Measurements from ENCODE around the gene GNB1L.

Gene GNB1L

GRCh38 chr22:19821523-19822300 is 33.0 kb downstream of the GNB1L start:
- DNase-seq = no peak

DNA sequence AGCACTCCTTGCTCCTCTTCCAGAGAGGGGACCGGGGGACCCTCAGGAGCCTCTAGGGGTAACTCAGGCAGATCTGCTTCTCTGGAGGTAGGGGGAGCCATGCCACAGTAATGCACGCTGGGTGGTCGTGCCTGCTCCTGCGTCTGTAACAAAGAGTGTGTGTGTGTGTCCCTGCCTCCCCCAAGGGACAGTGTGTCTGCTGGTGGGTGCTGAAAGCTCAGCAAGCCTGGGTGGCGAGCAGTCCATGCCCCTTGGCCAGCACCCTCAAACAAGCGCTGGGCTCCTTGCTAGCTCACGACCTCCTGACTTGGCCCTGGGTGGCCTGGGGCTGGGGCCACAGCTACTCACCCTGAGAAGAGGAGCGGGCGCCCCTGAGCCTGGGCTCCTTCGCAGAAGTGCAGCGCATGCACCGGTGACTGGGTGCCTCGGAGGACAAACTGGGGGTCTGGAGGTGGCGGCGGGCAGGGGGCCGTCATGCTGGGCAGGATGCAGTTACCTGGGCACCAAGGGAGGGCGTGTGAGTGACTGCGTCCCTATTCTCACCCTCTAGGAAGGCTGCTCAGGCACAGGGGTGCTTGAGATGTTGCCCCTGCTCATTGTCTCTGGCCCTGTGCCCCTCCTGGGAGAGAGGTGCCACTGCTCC is 33.7 kb downstream of the GNB1L start:
- DNase-seq = no peak

DNA sequence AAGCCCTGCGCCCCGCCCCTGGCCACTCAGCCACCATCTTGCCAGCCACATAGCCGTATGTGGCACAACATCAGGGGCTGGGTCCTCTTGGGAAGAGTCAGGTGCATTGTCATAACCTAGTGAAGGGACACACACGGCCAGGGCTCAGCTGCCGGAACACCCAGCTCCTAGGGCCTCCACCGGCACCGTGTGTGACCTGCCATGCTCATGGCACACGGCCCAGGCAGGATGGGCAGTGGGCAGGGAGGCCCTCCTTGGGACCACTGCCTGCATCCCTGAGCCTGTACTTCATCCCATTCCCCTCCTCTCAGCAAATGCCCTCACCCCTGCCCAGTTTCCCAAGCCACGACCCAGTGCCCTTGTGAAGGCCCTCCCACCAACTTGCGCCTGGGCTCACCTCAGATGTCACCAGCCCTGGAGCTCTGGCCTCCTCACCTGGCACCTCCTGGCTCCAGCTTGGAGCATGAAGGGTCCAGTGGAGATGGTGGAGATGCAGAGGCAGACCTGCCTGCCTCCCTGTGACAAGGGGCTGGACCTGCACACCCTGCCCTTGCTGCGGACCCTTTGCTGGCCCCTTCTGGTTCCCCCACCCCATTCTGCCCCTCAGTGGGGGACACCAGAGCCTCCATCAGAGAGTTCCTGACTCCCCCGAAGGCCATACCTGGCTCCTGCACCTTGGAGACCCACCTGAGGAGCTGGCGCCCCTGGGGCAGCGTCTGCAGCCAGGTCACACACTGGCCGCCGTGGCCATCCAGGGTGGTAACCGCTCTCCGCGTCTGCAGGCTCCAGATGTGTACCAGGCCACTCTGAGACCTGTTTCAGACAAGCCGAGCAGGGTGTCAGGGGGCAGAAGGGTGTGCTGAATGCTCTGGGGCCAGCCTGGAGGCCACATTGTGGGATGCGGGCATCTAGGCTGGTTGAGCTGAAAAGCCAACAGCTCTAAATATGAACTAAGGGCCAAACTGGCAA is 34.5 kb downstream of the GNB1L start:
- DNase-seq = no peak

DNA sequence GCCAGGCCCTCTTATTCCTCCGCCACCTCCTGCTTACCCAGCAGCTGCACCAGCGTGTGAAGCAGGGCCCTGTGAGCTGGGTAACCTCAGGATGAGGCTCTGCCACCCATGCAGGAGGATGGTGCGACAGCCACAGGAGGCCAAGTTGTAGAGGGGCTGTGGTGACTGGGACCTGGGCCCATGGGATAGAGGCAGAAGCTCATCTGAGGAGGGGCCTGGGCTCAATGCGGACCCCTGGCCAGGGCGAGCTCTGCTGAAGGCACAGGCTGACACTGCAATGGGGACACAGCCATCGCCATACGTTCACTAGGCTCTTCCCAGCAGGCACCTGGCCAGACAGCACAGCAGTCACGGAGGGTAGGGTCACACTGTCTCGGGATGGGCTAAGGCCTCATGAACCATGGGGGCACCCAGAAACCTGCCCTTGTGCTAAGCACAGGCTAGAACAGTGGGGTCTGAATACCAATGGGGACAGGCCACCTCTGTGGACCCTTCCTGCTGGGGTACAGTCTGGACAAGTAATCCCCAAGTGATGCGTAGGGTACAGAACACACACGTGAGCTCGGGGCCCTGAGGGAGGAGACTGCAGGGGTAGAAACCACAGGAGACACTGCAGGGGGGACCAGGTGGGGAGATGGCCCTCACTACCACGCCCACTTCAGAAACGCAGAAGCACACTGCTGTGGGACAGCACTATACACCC is 35.3 kb downstream of the GNB1L start:
- no peak for DNase-seq

DNA sequence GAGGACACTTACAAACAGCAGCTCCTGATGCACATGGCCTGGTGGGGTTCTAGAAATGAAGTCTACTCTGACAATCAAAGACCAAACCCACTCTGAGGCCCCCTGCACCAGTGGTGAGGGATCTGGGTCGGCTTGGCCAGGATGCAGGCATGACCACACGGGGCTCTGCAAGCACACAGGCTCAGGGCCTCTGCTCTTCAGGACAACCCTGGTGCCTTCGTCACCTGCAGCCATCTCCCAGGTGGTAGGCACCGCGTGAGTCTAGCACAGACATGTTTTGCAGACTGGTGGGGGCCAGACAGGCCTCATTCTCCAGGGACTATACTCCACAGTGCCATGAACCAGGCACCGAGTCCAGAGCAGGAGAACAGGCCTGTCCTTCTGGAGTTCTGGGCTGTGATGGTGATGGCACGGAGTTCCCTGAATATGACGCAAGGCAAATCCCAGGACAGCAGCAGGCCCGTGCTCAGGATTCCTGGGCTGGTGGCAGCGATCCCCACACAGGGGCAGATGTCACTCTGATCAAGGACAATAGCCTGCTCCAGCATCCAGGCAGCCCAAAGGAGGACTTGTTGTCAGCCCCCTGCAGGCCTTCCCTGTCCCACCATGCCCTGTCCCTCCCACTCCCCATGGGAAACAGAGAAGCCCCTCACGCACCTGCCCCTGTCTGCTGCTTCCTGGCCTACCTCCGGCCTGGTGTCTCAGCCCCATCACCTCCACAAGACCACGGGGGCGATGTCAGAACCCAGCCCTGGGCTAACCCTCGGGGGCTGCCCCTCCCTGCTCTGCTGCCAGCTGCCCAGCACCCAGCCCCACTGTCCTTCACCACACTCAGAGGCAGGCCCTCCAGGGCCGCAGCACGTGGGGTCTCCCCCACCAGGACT is 36.1 kb downstream of the GNB1L start:
- DNase-seq = peak; percentile 17

DNA sequence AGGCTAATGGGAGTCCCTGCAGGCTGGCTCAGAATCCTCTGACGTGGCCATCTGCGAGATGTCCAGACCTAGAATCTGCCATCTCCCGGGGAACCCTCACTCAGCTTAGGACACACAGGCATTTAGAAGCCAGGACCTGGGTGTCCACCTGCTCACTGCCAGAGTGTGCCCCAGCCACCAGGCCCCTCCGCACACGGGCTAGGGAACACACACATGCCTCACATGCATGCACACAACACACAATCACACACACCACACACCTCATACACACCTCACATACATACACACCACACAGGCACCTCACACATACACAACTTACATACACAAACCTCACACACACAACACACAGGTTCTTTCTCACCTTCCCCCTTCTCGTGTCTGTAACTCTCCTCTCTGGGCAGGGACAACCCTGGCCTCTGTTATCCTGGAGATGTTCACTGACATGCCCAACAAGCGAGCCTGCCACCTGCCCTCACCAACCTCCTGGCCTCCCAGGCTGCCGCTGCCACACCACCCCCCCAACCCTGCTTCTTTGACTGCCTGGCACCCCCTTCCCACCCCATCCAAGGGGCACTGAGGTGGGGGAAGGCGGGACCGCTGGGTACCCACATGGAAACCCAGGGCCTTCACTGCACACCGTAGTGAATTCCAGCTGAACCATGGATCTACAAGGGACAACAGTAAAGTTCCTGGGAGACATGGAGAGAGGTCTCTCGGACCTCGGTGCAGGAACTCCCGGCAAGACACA is 38.1 kb downstream of the GNB1L start:
- DNase-seq = peak; percentile 10

DNA sequence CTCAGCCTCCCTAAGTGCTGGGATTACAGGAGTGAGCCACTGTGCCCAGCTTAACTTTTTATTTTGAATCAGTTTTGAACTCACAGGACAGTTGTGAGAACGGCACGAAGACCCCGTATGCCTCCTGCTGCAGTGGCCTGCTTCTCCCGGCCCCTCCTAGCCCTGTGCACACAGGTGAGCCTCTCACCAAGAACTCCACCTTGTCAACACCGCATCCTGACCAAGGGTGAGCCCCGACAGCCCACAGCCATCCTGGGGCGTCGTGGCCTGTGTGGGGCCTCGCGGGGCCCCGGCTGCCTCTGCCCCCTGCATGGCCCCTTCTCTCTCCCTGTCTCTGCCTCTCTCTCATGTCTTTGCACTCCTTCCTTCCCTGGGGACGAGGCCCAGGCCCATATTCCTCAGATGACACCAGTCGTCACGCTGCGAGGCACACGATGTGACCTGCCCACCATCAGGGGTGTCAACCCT is 38.8 kb downstream of the GNB1L start:
- no peak for DNase-seq

- peak; percentile 10 for DNase-seq
Measured at GRCh38 chr22:19815093-19815822, 39.4 kb downstream of the GNB1L start.

- peak; percentile 13 for DNase-seq
Measured at GRCh38 chr22:19814428-19814827, 40.2 kb downstream of the GNB1L start.

DNA sequence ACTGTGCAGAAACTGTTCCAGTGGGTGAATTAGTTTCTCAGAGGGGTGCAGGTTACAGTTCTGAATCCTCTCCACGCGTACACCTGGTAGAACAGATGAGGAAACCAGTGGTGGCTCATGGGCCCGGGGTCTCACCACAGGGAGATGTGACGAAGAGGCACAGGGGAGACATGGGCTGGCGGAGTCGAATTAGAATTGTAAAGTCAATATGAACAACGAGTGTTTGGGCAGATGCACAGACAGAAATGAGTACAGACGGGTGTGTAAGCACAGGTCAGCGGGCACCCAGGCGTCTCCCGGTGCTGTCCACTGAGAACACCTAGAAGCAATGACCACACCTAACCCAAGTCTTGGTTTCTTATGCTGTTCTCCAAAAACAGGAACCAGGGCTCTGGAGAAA is 41.8 kb downstream of the GNB1L start:
- peak; percentile 12 for DNase-seq

GRCh38 chr22:19811811-19812771 is 42.6 kb downstream of the GNB1L start:
- DNase-seq = no peak

- DNase-seq = no peak
Measured at GRCh38 chr22:19811211-19811621, 43.5 kb downstream of the GNB1L start.

DNA sequence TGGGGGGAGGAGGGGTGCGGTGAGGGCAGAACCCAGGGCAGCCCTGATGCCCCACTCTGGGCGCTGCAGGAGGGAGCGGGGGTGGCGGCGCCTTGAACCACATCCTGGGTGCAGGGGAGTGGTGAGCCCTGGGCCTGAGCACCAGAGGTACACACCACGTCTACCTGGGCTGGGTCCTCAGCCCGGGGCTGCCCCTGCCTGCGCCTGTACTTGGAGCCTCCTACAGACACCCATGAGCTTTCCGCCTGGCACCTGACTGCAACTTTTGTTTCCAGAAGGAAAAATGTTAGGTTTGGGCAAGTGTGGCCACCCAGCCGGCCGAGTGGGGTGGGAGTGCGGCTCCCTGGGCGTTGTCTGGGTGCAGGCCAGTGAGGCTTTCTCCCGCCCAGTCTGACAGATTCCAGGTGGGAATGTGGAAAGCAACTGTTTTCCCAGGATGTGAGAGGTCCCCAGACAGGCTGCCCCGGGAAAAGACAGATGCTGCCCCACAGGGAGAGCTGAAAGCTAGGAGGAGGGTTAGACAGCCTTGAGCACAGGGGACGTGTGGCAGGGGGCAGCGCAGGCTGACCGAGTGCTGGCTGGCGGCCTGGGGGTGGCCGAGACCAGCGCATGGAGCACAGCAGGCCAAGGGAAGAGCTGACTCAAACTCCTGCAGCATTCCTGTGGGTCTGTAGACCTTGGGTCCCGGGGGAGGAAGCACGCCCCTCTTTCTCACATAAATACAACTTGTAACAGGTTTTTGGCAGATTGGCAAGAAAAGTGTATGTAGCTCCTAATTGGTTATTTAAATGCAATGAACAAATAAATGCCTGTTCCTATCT is 44.1 kb downstream of the GNB1L start:
- DNase-seq = no peak

DNA sequence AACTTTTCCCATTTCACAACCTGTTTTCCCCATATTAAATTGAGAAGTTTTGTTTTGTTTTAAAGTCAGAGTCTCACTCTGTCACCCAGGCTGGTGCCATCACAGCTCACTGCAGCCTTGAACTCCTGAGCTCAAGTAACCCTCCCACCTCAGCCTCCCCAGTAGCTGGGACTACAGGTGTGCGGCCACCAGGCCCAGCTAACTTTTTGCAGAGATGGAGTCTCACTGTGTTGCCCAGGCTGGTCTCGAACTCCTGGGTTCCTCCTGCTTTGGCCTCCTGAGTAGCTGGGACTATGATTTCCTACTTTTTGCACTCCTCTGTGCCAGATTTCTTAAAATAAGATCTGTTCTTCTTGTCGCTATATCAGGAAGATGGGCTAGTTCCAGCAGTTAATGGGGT is 44.9 kb downstream of the GNB1L start:
- DNase-seq = no peak

- no peak for DNase-seq
Measured at GRCh38 chr22:19808873-19809478, 45.7 kb downstream of the GNB1L start.

DNA sequence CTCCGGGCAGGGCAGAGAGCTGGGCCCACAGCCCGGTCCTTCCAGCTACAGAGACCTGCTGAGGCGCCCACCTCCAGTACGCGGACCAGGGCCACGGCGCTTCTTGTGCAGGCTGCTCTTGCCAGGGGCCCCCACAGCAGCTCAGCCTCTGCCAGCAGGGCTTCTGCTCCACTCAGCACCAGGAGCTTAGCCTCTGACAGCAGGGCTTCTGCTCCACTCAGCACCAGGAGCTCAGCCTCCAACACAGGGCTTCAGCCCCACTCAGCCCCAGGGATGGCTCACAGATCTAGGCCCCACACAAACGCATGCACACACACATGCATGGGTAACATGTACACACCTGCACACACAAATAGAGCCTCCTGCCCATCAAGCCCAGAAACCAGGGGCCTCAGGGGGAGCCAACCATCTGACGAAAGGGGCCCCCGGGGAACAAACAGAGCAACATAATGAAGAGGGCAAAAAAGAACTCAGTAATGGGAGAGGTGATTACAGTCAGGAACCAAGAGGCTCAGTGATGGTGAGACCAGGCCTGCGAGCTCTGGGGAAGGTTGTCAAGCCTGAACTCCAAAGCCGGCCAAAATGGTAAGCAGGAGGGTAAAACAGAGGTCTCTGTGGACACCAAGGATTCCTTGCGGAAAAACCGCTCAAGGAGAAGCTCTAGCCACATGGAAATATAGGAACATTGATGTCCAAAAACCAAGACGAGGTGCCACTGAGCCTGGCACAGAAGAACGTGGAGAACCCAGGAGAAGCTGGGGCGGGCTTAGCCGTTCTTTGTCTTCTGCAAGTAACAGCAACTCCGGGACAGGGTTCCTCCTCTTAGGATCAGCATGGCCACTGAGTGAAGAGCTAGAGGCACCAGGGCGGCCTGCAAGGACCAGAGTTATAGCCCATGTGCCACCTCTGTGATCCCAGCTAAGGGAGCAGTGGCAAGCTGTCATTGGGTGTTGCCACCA is 46.5 kb downstream of the GNB1L start:
- DNase-seq = no peak
